Heart right ventricle (tissue), 16 donors: ENCODE data around the gene SERP2. TPM values are rescaled to one million over a fixed set of nuclear protein-coding genes. Genes with fewer than 3 reads are reported as not detected.
A peak's percentile ranks its signal among the peaks of the same experiment; 100 is the strongest.

Experiments
- ATAC-seq, 8 donors: fragments of 200-7000 bp; cut with Tn5 transposase; one replicate each; pipeline ENCODE4 v1.9.1; 2020; ENCODE audit warnings: mild to moderate bottlenecking in 8 of 8, moderate library complexity in 8 of 8, moderate number of reproducible peaks in 1 of 8
- DNase-seq, 2 donors: peaks; one replicate each; pipeline ENCODE4 v3.0.0-alpha.2; 2020
- H3K27ac ChIP-seq, 10 donors: fragments of 200-600 bp; sonication (generic) in 2 of 10; one replicate each; pipeline versions ENCODE4 v1.5.0 to v1.8.0; 2020 to 2022; ENCODE audit warnings: mild to moderate bottlenecking in 3 of 10
- H3K27me3 ChIP-seq, 7 donors: fragments of 200-600 bp; one replicate each; pipeline ENCODE4 v1.8.0; 2021 to 2022; ENCODE audit warnings: mild to moderate bottlenecking in 2 of 7
- H3K36me3 ChIP-seq, 9 donors: fragments of 200-600 bp; sonication (generic) in 1 of 9; one replicate each; pipeline versions ENCODE4 v1.5.0 to v1.8.0; 2020 to 2022; ENCODE audit warnings: mild to moderate bottlenecking in 2 of 9
- H3K4me1 ChIP-seq, 9 donors: fragments of 200-600 bp; sonication (generic) in 1 of 9; one replicate each; pipeline versions ENCODE4 v1.5.0 to v1.8.0; 2020 to 2022; ENCODE audit warnings: mild to moderate bottlenecking in 4 of 9
- H3K4me3 ChIP-seq, 10 donors: fragments of 200-600 bp; sonication (generic) in 2 of 10; one replicate each; pipeline versions ENCODE4 v1.5.0 to v1.8.0; 2020 to 2022; ENCODE audit warnings: mild to moderate bottlenecking in 7 of 10, moderate library complexity in 2 of 10
- H3K9me3 ChIP-seq, 11 donors: fragments of 200-600 bp in 10 of 11; sonication (generic) in 2 of 11; one replicate each; pipeline versions ENCODE4 v1.5.0 to v1.8.0; 2013 to 2022; ENCODE audit warnings: mild to moderate bottlenecking in 2 of 11, control low read depth in 1 of 11, moderate library complexity in 1 of 11
- WGBS, 2 donors: extraction: QIAGEN DNeasy Blood & Tissue Kit; methylation state at CpG; one replicate each; pipeline ENCODE4 v1.1.7; 2013; ENCODE audit warnings: inconsistent platforms in 1 of 2; 5-methylcytosine and 5-hydroxymethylcytosine counted together
- intact Hi-C, 10 donors: fragments of 100-400 bp; cut with DNase I; formaldehyde crosslinking; loops; one replicate each; pipeline versions ENCODE4 v1.11.1 to v1.14.2; 2022
- polyA plus RNA-seq, 2 donors: library from polyadenylated mRNA; stranded (reverse); fragments of 200-250 nt; gene quantifications; one replicate each; pipeline ENCODE4 v1.2.3, GENCODE V29; 2013
- total RNA-seq, 10 donors: library from RNA; stranded (reverse); fragmentation: NEBNext Ultra II Directional in 3 of 10; extraction: Animal tissue kit (Norgen Biotek cat#: 25700) in 3 of 10; gene quantifications; one replicate each; pipeline versions ENCODE4 v1.2.1 to v1.2.4, GENCODE V29; 2021 to 2023
- TF ChIP-seq, protein P1 (sequence below), 9 donors: fragments of 200-600 bp; sonication (generic) in 2 of 9; IDR thresholded peaks; one replicate each; pipeline versions ENCODE4 v1.5.0 to v1.8.0; 2021 to 2022; ENCODE audit warnings: antibody characterized with exemption in 9 of 9, mild to moderate bottlenecking in 5 of 9, moderate library complexity in 1 of 9
- donor health status: Arrhythmogenic right ventricular cardiomyopathy.
- donor health status: ischemic (EF 13 %, LVEDD 7.1; RV severe dilation, severe dysfunction).
- donor health status: healthy with polysubstance abuse.
- donor health status: DM: no; HTN: yes; CAD: no.
- donor health status: DM: no; HTN: no; CAD: no.
- donor health status: ischemic (EF 25% LVEDD 6.9; RV normal size, moderate dysfunction).
- donor health status: ischemic (EF 25% LVEDD 5.7; RV mildly dilated, moderate dysfunction).
- donor health status: healthy.
- donor health status: DM: yes; HTN: yes; CAD: no.
- donor health status: Ischemic cardiomyopathy.
- donor health status: ischemic (EF 35%, LVEDD 5.7; RV mildly dilated, moderate dysfunction).
- donor health status: nonischemic (EF 11% LVEDD 7.7; RV severe dilation, severe dysfunction).
- donor health status: DM: yes; HTN: yes; CAD: no.
- donor health status: PGD.
- donor health status: ischemic (EF 29% LVEDD 5.4; RV normal size, mild dysfunction).
- donor health status: nonischemic (EF 23%, LVEDD 6.1; RV moderate dilation, normal function).

SERP2 gene
- total and polyA plus RNA-seq, 12 donors: 10.0 to 20.4 (median 11.8) TPM

DNA sequence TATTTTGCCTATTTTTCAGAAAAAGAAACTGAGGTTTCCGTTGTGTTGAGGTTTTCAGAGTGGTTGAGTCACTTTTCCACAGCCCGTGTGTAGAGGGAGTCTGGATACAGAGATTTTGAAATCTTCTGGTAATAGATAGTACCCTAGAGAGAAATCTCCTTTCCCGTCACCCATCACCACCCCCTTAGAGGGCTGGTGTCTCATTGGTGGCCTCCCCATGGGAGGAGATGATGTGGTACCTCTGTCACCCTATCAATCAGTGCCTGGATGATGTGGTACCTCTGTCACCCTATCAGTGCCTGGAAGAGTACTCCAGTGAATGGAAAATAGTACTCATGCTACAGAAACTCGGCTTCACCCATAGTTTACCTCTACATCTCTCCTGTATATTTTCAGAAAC is 42.2 kb upstream of the SERP2 start:
- peaks cover 0 to 5% (median 0%) of the 10 kb centered on the region in 11 donors for H3K9me3 ChIP-seq
- ATAC-seq: peak in 2 of 8 donors; percentile 11 to 21
- H3K27me3 ChIP-seq: no peaks in the 10 kb centered on the region
- peak overlapping the region in 8 of 10 donors; percentile 8 to 64 (median 42) for H3K27ac ChIP-seq
- intact Hi-C loops: no loop called here
- H3K36me3 ChIP-seq: no peaks in the 10 kb centered on the region
- H3K4me1 ChIP-seq: peaks cover 5 to 26% (median 17%) of the 10 kb centered on the region in 9 donors
- no peak for DNase-seq
- WGBS, 2 donors: 74 to 82% methylated on average over 4 of the region's 4 CpGs
- H3K4me3 ChIP-seq: no peak overlapping the region
- TF ChIP-seq, protein P1, sequence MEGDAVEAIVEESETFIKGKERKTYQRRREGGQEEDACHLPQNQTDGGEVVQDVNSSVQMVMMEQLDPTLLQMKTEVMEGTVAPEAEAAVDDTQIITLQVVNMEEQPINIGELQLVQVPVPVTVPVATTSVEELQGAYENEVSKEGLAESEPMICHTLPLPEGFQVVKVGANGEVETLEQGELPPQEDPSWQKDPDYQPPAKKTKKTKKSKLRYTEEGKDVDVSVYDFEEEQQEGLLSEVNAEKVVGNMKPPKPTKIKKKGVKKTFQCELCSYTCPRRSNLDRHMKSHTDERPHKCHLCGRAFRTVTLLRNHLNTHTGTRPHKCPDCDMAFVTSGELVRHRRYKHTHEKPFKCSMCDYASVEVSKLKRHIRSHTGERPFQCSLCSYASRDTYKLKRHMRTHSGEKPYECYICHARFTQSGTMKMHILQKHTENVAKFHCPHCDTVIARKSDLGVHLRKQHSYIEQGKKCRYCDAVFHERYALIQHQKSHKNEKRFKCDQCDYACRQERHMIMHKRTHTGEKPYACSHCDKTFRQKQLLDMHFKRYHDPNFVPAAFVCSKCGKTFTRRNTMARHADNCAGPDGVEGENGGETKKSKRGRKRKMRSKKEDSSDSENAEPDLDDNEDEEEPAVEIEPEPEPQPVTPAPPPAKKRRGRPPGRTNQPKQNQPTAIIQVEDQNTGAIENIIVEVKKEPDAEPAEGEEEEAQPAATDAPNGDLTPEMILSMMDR (IDR thresholded peaks at IDR 0.05): no peak

DNA sequence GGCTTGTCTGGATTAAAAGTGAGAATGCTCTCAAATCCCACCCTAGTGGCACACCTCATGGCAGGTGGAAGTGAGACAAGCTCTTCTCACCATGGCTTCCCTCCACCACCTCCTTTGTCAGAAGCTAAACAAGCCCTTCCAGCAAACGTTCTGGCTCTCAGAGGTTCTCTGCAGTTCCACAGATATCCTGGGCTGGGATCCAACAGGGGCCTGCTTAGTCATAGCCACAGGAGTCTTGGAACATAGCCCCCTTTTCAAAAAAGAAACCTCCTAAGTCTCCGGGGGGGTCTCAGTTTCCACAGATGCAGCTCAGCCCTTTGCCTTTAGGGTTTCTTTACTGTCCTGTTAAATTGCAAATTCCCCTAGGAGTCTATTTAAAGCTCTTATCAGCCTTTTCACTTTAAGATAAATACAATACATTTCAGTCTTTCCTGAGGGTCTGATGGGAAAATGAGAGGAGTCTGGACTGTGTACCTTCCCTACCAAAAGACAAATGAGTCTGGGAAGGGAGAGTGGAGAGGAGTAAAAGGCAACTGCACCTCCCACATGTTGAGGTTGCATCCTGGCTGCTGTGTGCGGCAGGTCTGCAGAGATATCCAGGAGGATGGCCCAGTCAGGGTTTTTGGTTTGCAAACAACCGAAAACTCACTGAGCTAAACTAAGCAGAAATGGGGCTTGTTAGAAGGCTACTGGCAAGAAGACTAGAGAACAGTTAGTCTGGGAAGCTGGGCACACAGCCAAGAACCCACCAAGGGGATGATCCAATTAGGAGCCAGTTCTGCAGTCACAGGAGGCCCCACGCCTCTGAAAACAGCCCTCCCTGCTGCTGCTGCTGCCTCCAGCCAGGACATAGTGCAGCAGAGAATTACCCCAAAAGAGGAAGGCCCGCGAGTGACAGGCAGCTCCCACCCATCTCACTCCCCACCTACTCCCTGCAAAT is 41.4 kb upstream of the SERP2 start:
- Histone ChIP-seq H3K27me3 (no peaks in the 10 kb centered on the region), H3K9me3 (peaks cover 0 to 5% (median 0%) of the 10 kb centered on the region in 11 donors), H3K36me3 (no peaks in the 10 kb centered on the region), H3K4me3 (no peak overlapping the region), H3K4me1 (peaks cover 5 to 26% (median 17%) of the 10 kb centered on the region in 9 donors), H3K27ac (peak overlapping the region in 8 of 10 donors; percentile 8 to 64 (median 42))
- WGBS, 2 donors: 29 to 30% methylated on average over 7 of the region's 7 CpGs
- ATAC-seq (peak; percentile 65 to 94 (median 88)), DNase-seq (peak; percentile 64 to 85)
- TF ChIP-seq, protein P1 (IDR thresholded peaks at IDR 0.05): no peak
- intact Hi-C loops: no loop called here

DNA sequence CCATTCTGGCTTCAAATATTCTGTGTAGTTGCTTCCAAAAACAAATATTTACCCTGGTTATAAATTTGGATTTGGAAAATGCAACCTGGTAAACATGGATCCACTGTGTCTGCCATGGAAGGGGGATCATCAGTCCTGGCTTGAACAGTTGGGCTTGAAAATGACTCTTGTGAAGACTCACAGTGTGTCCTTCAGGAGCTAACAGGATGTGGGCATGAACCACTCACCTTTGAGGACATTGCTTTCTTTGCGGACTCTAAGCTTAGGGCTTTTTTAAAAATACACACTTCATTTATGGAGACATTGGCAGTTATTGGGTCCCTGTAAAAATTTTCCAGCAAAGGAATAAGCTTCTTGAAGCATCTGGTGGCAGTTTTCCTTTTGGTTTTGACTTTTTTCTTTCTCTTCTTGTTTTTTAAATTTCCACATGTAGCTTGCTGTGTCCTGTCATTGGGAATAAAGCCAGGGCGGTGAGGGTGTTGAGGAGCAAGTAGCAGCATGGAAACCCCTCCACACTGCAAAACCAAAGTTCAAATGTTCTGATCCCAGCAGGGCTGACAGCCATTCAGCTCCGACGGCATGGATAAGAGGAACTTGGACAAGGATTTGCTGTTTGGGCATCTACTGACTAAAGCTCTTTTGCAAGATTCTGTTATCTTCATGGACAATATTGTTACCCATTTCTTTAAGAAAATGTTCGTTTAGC is 39.5 kb upstream of the SERP2 start:
- H3K4me3 ChIP-seq: no peak overlapping the region
- H3K36me3 ChIP-seq: no peaks in the 10 kb centered on the region
- H3K27me3 ChIP-seq: no peaks in the 10 kb centered on the region
- 85% methylated on average over 5 of the region's 5 CpGs for WGBS, 2 donors
- intact Hi-C loops: no loop called here
- H3K4me1 ChIP-seq: peaks cover 5 to 26% (median 17%) of the 10 kb centered on the region in 9 donors
- ATAC-seq (no peak), DNase-seq (no peak)
- no peak overlapping the region for H3K27ac ChIP-seq
- peaks cover 0 to 3% (median 0%) of the 10 kb centered on the region in 11 donors for H3K9me3 ChIP-seq
- TF ChIP-seq, protein P1 (IDR thresholded peaks at IDR 0.05): no peak

DNA sequence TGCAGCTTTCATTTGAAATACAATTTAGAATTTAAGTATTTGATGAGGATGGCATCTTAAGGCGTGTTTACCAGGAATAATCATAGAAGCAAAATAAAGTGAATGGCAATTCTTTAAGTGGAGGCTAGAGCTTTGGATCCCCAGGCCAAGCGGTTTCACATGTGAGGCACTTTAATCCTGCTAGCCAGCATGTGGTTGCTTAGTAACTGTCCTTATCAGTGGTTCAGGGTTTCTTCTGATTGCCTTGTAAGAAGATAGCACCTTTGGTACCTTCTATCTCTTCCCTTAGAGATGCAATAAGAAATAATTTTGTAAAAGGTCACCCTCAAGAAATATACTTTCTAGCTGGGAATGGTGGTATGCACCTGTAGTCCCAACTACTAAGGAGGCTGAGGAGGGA is 38.9 kb upstream of the SERP2 start:
- TF ChIP-seq, protein P1 (IDR thresholded peaks at IDR 0.05): no peak
- 94 to 98% methylated on average over 2 of the region's 2 CpGs for WGBS, 2 donors
- no peak overlapping the region for H3K4me3 ChIP-seq
- H3K9me3 ChIP-seq: peaks cover 0 to 3% (median 0%) of the 10 kb centered on the region in 11 donors
- no peak for ATAC-seq
- H3K4me1 ChIP-seq: peaks cover 5 to 26% (median 17%) of the 10 kb centered on the region in 9 donors
- no peaks in the 10 kb centered on the region for H3K27me3 ChIP-seq
- no peak overlapping the region for H3K27ac ChIP-seq
- DNase-seq: no peak
- intact Hi-C loops: no loop called here
- H3K36me3 ChIP-seq: no peaks in the 10 kb centered on the region
